Psoas muscle (tissue), 8 donors: Measurements from ENCODE around the gene PHIP. TPM values are rescaled to one million over a fixed set of nuclear protein-coding genes. Genes with fewer than 3 reads are reported as not detected.

Experiments
- ATAC-seq, 4 donors: fragments of 200-7000 bp; cut with Tn5 transposase; one replicate each; pipeline ENCODE4 v1.9.1; 2020; ENCODE audit warnings: moderate library complexity in 3 of 4, mild to moderate bottlenecking in 2 of 4
- DNase-seq, 2 donors: peaks; one replicate each; pipeline ENCODE4 v3.0.0-alpha.2; 2020
- H3K27ac ChIP-seq: fragments of 200-600 bp; one replicate; pipeline ENCODE4 v1.8.0; 2022
- H3K27me3 ChIP-seq, 3 donors: fragments of 200-600 bp in 1 of 3; one replicate each; pipeline versions ENCODE4 v1.6.1 to v1.8.0; 2013 to 2022; ENCODE audit warnings: low read length in 2 of 3, mild to moderate bottlenecking in 2 of 3, moderate library complexity in 1 of 3; ENCODE audit not compliant: insufficient read depth in 3 of 3
- H3K36me3 ChIP-seq, 2 donors: fragments of 200-600 bp in 1 of 2; one replicate each; pipeline versions ENCODE4 v1.6.1 to v1.8.0; 2013 to 2022; ENCODE audit warnings: low read depth in 1 of 2, mild to moderate bottlenecking in 1 of 2, moderate library complexity in 1 of 2; ENCODE audit not compliant: insufficient read depth in 1 of 2
- H3K4me1 ChIP-seq: fragments of 200-600 bp; one replicate; pipeline ENCODE4 v1.8.0; 2022
- H3K4me3 ChIP-seq: fragments of 200-600 bp; one replicate; pipeline ENCODE4 v1.8.0; 2022; ENCODE audit warnings: mild to moderate bottlenecking
- H3K9me3 ChIP-seq: fragments of 200-600 bp; one replicate; pipeline ENCODE4 v1.8.0; 2022
- CTCF ChIP-seq: fragments of 200-600 bp; IDR thresholded peaks from one replicate; pipeline ENCODE4 v1.8.0; 2022; ENCODE audit warnings: antibody characterized with exemption
- WGBS, 3 donors: extraction: QIAGEN DNeasy Blood & Tissue Kit; methylation state at CpG; one replicate each; pipeline versions ENCODE4 v1.1.6 to v1.1.7; 2013; 5-methylcytosine and 5-hydroxymethylcytosine counted together
- intact Hi-C, 2 donors: fragments of 100-400 bp; cut with DNase I; formaldehyde crosslinking; loops; one replicate each; pipeline versions ENCODE4 v1.11.0 to v1.14.2; 2022
- polyA plus RNA-seq, 3 donors: library from polyadenylated mRNA; stranded (reverse); fragments of 200-250 nt; gene quantifications; one replicate each; pipeline ENCODE4 v1.2.3, GENCODE V29; 2013
- total RNA-seq, 4 donors: library from RNA; stranded (reverse); fragmentation: NEBNext Ultra II Directional in 2 of 4; extraction: Animal tissue kit (Norgen Biotek cat#: 25700) in 2 of 4; gene quantifications; one replicate each; pipeline versions ENCODE4 v1.2.1 to v1.2.4, GENCODE V29; 2021 to 2023
- donor health status: healthy with polysubstance abuse.
- donor health status: DM: no; HTN: no; CAD: no; lungs with moderate emphysema.
- donor health status: Bipolar disorder and iron deficiency.
- donor health status: healthy.
- donor health status: DM: yes; HTN: yes; CAD: no.
- donor health status: DM: no; HTN: no; CAD: no.
- donor health status: DM: no; HTN: no; CAD: no.
- donor health status: DM: yes; HTN: yes; CAD: no.

Gene PHIP
- total and polyA plus RNA-seq, 7 donors = 3.1 to 15.3 (median 12.1) TPM

GRCh38 chr6:79034865-79035264, 43.2 kb downstream of the PHIP start:
- WGBS, 3 donors = 95 to 98% (median 96%) methylated on average over 2 of the region's 2 CpGs
- Histone ChIP-seq H3K27ac (no peak overlapping the region), H3K4me3 (no peak overlapping the region), H3K9me3 (no peaks in the 10 kb centered on the region), H3K36me3 (peaks cover 0 to 22% of the 10 kb centered on the region in 2 donors), H3K4me1 (no peaks in the 10 kb centered on the region), H3K27me3 (no peaks in the 10 kb centered on the region)
- TF ChIP-seq CTCF = no peak
- DNase-seq (no peak), ATAC-seq (no peak)
- intact Hi-C loops = no loop called here

- no peak overlapping the region for H3K27ac ChIP-seq
- H3K4me1 ChIP-seq = no peaks in the 10 kb centered on the region
- ATAC-seq (no peak), DNase-seq (no peak)
- TF ChIP-seq CTCF = no peak
- 96 to 100% (median 97%) methylated on average over 3 of the region's 3 CpGs for WGBS, 3 donors
- H3K36me3 ChIP-seq = peaks cover 0 to 22% of the 10 kb centered on the region in 2 donors
- intact Hi-C loops = no loop called here
- no peaks in the 10 kb centered on the region for H3K27me3 ChIP-seq
- no peaks in the 10 kb centered on the region for H3K9me3 ChIP-seq
- no peak overlapping the region for H3K4me3 ChIP-seq
Measured at GRCh38 chr6:79033279-79033678, 44.8 kb downstream of the PHIP start.

- ATAC-seq (no peak), DNase-seq (no peak)
- Histone ChIP-seq H3K27ac (no peak overlapping the region), H3K4me3 (no peak overlapping the region), H3K4me1 (no peaks in the 10 kb centered on the region), H3K9me3 (no peaks in the 10 kb centered on the region), H3K27me3 (no peaks in the 10 kb centered on the region), H3K36me3 (peaks cover 0 to 12% of the 10 kb centered on the region in 2 donors)
- intact Hi-C loops = no loop called here
- no peak for TF ChIP-seq CTCF
- WGBS, 3 donors = 78 to 91% (median 79%) methylated on average over 3 of the region's 3 CpGs
Measured at GRCh38 chr6:79031821-79032590, 46.0 kb downstream of the PHIP start.

GRCh38 chr6:79030511-79030910, 47.5 kb downstream of the PHIP start:
- H3K4me3 ChIP-seq = no peak overlapping the region
- H3K4me1 ChIP-seq = no peaks in the 10 kb centered on the region
- intact Hi-C loops = no loop called here
- no peak overlapping the region for H3K27ac ChIP-seq
- peaks cover 0 to 12% of the 10 kb centered on the region in 2 donors for H3K36me3 ChIP-seq
- no peak for TF ChIP-seq CTCF
- no peaks in the 10 kb centered on the region for H3K27me3 ChIP-seq
- no peak for ATAC-seq
- DNase-seq = no peak
- 91 to 98% (median 97%) methylated on average over 1 of the region's 1 CpG for WGBS, 3 donors
- no peaks in the 10 kb centered on the region for H3K9me3 ChIP-seq

- TF ChIP-seq CTCF = no peak
- Histone ChIP-seq H3K4me3 (no peak overlapping the region), H3K36me3 (peaks cover 0 to 13% of the 10 kb centered on the region in 2 donors), H3K9me3 (no peaks in the 10 kb centered on the region), H3K27ac (no peak overlapping the region), H3K27me3 (no peaks in the 10 kb centered on the region), H3K4me1 (no peaks in the 10 kb centered on the region)
- intact Hi-C loops = no loop called here
- no peak for DNase-seq
- ATAC-seq = no peak
- 97 to 99% (median 97%) methylated on average over 2 of the region's 2 CpGs for WGBS, 3 donors
Measured at GRCh38 chr6:79030023-79030422, 48.0 kb downstream of the PHIP start.
